NCI-H748 (cell line): ENCODE results near the gene SLU7.
A peak's percentile ranks its signal among the peaks of the same experiment; 100 is the strongest.
"Not testable (repeated sequence)": the region's sequence is repeated elsewhere in the genome, so short reads cannot be mapped to it uniquely, and the experiment has no call there.

Experiments
- DNase-seq: peaks from one replicate; lab custom pipeline; 2025; ENCODE audit not compliant: unreplicated experiment; lab: John Stamatoyannopoulos, UW

The SLU7 gene

GRCh38 chr5:160451281-160451680 lies 32.4 kb upstream of the SLU7 start:
- no peak for DNase-seq

- DNase-seq = no peak
Observed at GRCh38 chr5:160450164-160450932, 31.5 kb upstream of the SLU7 start.

- no peak for DNase-seq
Observed at GRCh38 chr5:160449458-160449857, 30.6 kb upstream of the SLU7 start.

GRCh38 chr5:160448886-160449285 lies 30.0 kb upstream of the SLU7 start:
- peak; percentile 59 for DNase-seq

GRCh38 chr5:160445751-160446150 lies 26.9 kb upstream of the SLU7 start:
- no peak for DNase-seq

- DNase-seq = no peak
Observed at GRCh38 chr5:160445132-160445531, 26.3 kb upstream of the SLU7 start.

- DNase-seq = no peak
Observed at GRCh38 chr5:160444407-160444806, 25.5 kb upstream of the SLU7 start.

- DNase-seq = no peak
Observed at GRCh38 chr5:160442824-160443431, 24.0 kb upstream of the SLU7 start.

- DNase-seq = no peak
Observed at GRCh38 chr5:160441311-160441781, 22.5 kb upstream of the SLU7 start.

- DNase-seq = peak; percentile 78
Observed at GRCh38 chr5:160439205-160439600, 20.3 kb upstream of the SLU7 start.

GRCh38 chr5:160438316-160439204 lies 19.7 kb upstream of the SLU7 start:
- DNase-seq = peak; percentile 78

- no peak for DNase-seq
Observed at GRCh38 chr5:160437271-160437670, 18.4 kb upstream of the SLU7 start.

- DNase-seq = not testable (repeated sequence)
Observed at GRCh38 chr5:160436661-160437060, 17.8 kb upstream of the SLU7 start.

- no peak for DNase-seq
Observed at GRCh38 chr5:160436017-160436416, 17.1 kb upstream of the SLU7 start.

- no peak for DNase-seq
Observed at GRCh38 chr5:160435532-160435931, 16.7 kb upstream of the SLU7 start.

- DNase-seq = peak; percentile 94
Observed at GRCh38 chr5:160434022-160434531, 15.2 kb upstream of the SLU7 start.

- no peak for DNase-seq
Observed at GRCh38 chr5:160432787-160433186, 13.9 kb upstream of the SLU7 start.

GRCh38 chr5:160432196-160432595 lies 13.3 kb upstream of the SLU7 start:
- DNase-seq = no peak

- DNase-seq = no peak
Observed at GRCh38 chr5:160427607-160428006, 8.7 kb upstream of the SLU7 start.

GRCh38 chr5:160423099-160423498 lies 4.2 kb upstream of the SLU7 start:
- peak; percentile 75 for DNase-seq

- DNase-seq = peak; percentile 99
Observed at GRCh38 chr5:160421625-160422258, 2.9 kb upstream of the SLU7 start, which contains the start of gene PTTG1. PTTG1 (plus strand) TSS chr5:160421855; CDS start chr5:160422313, 458 bp downstream.
